H9 (cell line): Measurements from ENCODE around the gene ACVR1B. TPM values are rescaled to one million over a fixed set of nuclear protein-coding genes. Genes with fewer than 3 reads are reported as not detected.

Source experiments
- DNase-seq: peaks from one replicate; pipeline ENCODE4 v3.0.0-alpha.2; 2017
- H2AFZ ChIP-seq: one replicate; pipeline ENCODE4 v1.6.1; 2013; ENCODE audit warnings: mild to moderate bottlenecking, low read length, control low read depth, moderate library complexity
- H2AK5ac ChIP-seq: 2 replicates; pipeline ENCODE4 v1.6.1; 2013; ENCODE audit warnings: low read length, control low read depth, mixed read lengths; ENCODE audit not compliant: insufficient read length
- H2BK120ac ChIP-seq: one replicate; pipeline ENCODE4 v1.6.1; 2013; ENCODE audit warnings: low read depth, mild to moderate bottlenecking, low read length, control low read depth, inconsistent platforms; ENCODE audit not compliant: poor library complexity, severe bottlenecking
- H2BK12ac ChIP-seq: 2 replicates; pipeline ENCODE4 v1.6.1; 2013; ENCODE audit warnings: low read length, control low read depth, mixed read lengths, low read depth; ENCODE audit not compliant: insufficient read length
- H2BK15ac ChIP-seq: 2 replicates; pipeline ENCODE4 v1.6.1; 2013; ENCODE audit warnings: low read depth, low read length, control low read depth
- H2BK20ac ChIP-seq: one replicate; pipeline ENCODE4 v1.6.1; 2013; ENCODE audit warnings: low read depth, mild to moderate bottlenecking, low read length, control low read depth, inconsistent platforms; ENCODE audit not compliant: poor library complexity, severe bottlenecking
- H2BK5ac ChIP-seq: 2 replicates; pipeline ENCODE4 v1.6.1; 2013; ENCODE audit warnings: low read length, control low read depth, mixed read lengths; ENCODE audit not compliant: insufficient read length
- H3K14ac ChIP-seq: 2 replicates; pipeline ENCODE4 v1.6.1; 2013; ENCODE audit warnings: low read length, control low read depth; ENCODE audit not compliant: insufficient read depth
- H3K18ac ChIP-seq: 2 replicates; pipeline ENCODE4 v1.6.1; 2013; ENCODE audit warnings: low read depth, mild to moderate bottlenecking, mixed read lengths, low read length, control low read depth; ENCODE audit not compliant: insufficient read length
- H3K23ac ChIP-seq: 2 replicates; pipeline ENCODE4 v1.6.1; 2013; ENCODE audit warnings: low read length, control low read depth, mixed read lengths, low read depth; ENCODE audit not compliant: insufficient read length
- H3K23me2 ChIP-seq: 2 replicates; pipeline ENCODE4 v1.6.1; 2013; ENCODE audit warnings: low read depth, mild to moderate bottlenecking, mixed read lengths, low read length, control low read depth; ENCODE audit not compliant: insufficient read length, poor library complexity, severe bottlenecking
- H3K27ac ChIP-seq: 2 replicates; pipeline ENCODE4 v1.5.1; 2013; ENCODE audit warnings: low read length, control low read depth, mixed read lengths, low read depth; ENCODE audit not compliant: insufficient read length
- H3K27me3 ChIP-seq: 2 replicates; pipeline ENCODE4 v1.6.1; 2013; ENCODE audit warnings: low read length, control low read depth, inconsistent platforms; ENCODE audit not compliant: insufficient read depth
- H3K4ac ChIP-seq: 2 replicates; pipeline ENCODE4 v1.6.1; 2013; ENCODE audit warnings: low read depth, mild to moderate bottlenecking, control low read depth, inconsistent platforms, low read length, moderate library complexity
- H3K4me1 ChIP-seq: 2 replicates; pipeline ENCODE4 v1.6.1; 2013; ENCODE audit warnings: low read length, control low read depth, inconsistent platforms; ENCODE audit not compliant: insufficient read depth
- H3K4me2 ChIP-seq: 2 replicates; pipeline ENCODE4 v1.6.1; 2013; ENCODE audit warnings: low read length, control low read depth, mixed read lengths; ENCODE audit not compliant: insufficient read length, insufficient read depth
- H3K56ac ChIP-seq: 2 replicates; pipeline ENCODE4 v1.6.1; 2013; ENCODE audit warnings: low read depth, mild to moderate bottlenecking, mixed read lengths, low read length, control low read depth; ENCODE audit not compliant: insufficient read length
- H3K79me1 ChIP-seq: 2 replicates; pipeline ENCODE4 v1.6.1; 2013; ENCODE audit warnings: low read depth, mild to moderate bottlenecking, moderate library complexity, low read length, control low read depth, inconsistent platforms; ENCODE audit not compliant: insufficient read depth, poor library complexity, severe bottlenecking
- H3K79me2 ChIP-seq: 2 replicates; pipeline ENCODE4 v1.6.1; 2013; ENCODE audit warnings: low read length, control low read depth, inconsistent platforms; ENCODE audit not compliant: insufficient read depth
- H3K9ac ChIP-seq: 2 replicates; pipeline ENCODE4 v1.6.1; 2013; ENCODE audit warnings: low read length, control low read depth, mixed read lengths; ENCODE audit not compliant: insufficient read length; ENCODE audit errors: extremely low read depth
- H3K9me3 ChIP-seq: one replicate; pipeline ENCODE4 v1.6.1; 2013; ENCODE audit warnings: low read depth, low read length, inconsistent platforms; ENCODE audit not compliant: control insufficient read depth
- H3T11ph ChIP-seq: one replicate; pipeline ENCODE4 v1.6.1; 2013; ENCODE audit warnings: mild to moderate bottlenecking, low read length, control low read depth, inconsistent platforms
- H4K20me1 ChIP-seq: one replicate; pipeline ENCODE4 v1.6.1; 2013; ENCODE audit not compliant: control insufficient read depth, insufficient read length, insufficient read depth
- H4K5ac ChIP-seq: 2 replicates; pipeline ENCODE4 v1.6.1; 2013; ENCODE audit warnings: low read depth, mild to moderate bottlenecking, mixed read lengths, low read length, control low read depth; ENCODE audit not compliant: insufficient read length
- H4K8ac ChIP-seq: replicated peaks from 2 replicates; pipeline ENCODE4 v1.6.1; 2013; ENCODE audit warnings: low read length, control low read depth, mixed read lengths, low read depth; ENCODE audit not compliant: insufficient read length
- H4K91ac ChIP-seq: 2 replicates; pipeline ENCODE4 v1.6.1; 2013; ENCODE audit warnings: low read depth, mild to moderate bottlenecking, moderate library complexity, mixed read lengths, low read length, control low read depth; ENCODE audit not compliant: insufficient read length
- H3K27ac Mint-ChIP-seq, 3 experiments: 2 replicates in 2 of 3; 3 replicates in 1 of 3; pipeline ENCODE4 v1.8.0; 2020 to 2021; ENCODE audit warnings: mixed read lengths in 3 of 3, mild to moderate bottlenecking in 1 of 3, moderate library complexity in 1 of 3
- H3K27me3 Mint-ChIP-seq: 2 replicates; pipeline ENCODE4 v1.8.0; 2021; ENCODE audit warnings: low read depth, mild to moderate bottlenecking, moderate library complexity, mixed read lengths
- H3K36me3 Mint-ChIP-seq, 3 experiments: 2 replicates in 2 of 3; 3 replicates in 1 of 3; pipeline ENCODE4 v1.8.0; 2020 to 2021; ENCODE audit warnings: low read depth in 3 of 3, mixed read lengths in 3 of 3; ENCODE audit not compliant: insufficient read depth in 1 of 3
- H3K4me1 Mint-ChIP-seq, 2 experiments: 2 replicates each; pipeline ENCODE4 v1.8.0; 2020; ENCODE audit warnings: mixed read lengths in 2 of 2
- H3K4me3 Mint-ChIP-seq, 2 experiments: 2 replicates in 1 of 2; 3 replicates in 1 of 2; pipeline ENCODE4 v1.8.0; 2020 to 2021; ENCODE audit warnings: mild to moderate bottlenecking in 2 of 2, mixed read lengths in 2 of 2, moderate library complexity in 1 of 2
- H3K9me3 Mint-ChIP-seq, 2 experiments: 2 replicates in 1 of 2; 3 replicates in 1 of 2; pipeline ENCODE4 v1.8.0; 2020; ENCODE audit warnings: mild to moderate bottlenecking in 2 of 2, mixed read lengths in 2 of 2, moderate library complexity in 1 of 2
- WGBS: extraction: QIAGEN DNeasy Blood & Tissue Kit; methylation state at CpG from one replicate; pipeline ENCODE4 v1.1.7; 2013; ENCODE audit warnings: missing lambda C conversion rate, low lambda C conversion rate, mixed read lengths; ENCODE audit not compliant: insufficient read length; ENCODE audit errors: extremely low coverage; 5-methylcytosine and 5-hydroxymethylcytosine counted together
- total RNA-seq: library from RNA; stranded (reverse); gene quantifications from 2 replicates; pipeline ENCODE4 v1.2.1, GENCODE V29; 2021
- TF ChIP-seq, protein P1 (sequence below): fragments of 200-600 bp; sonication (generic); conservative IDR thresholded peaks from 3 replicates; pipeline ENCODE4 v1.8.0; 2021; ENCODE audit warnings: antibody characterized with exemption, mild to moderate bottlenecking

Gene ACVR1B
- total RNA-seq, 1 experiment from 2014 or later = 16.3 TPM

- H3K14ac ChIP-seq = no peak overlapping the region
- no peak overlapping the region for H2AFZ ChIP-seq
- no peak overlapping the region for H2BK20ac ChIP-seq
- no peak overlapping the region for H4K91ac ChIP-seq
- DNase-seq = no peak
- no peak overlapping the region for H3K4me2 ChIP-seq
- H2BK12ac ChIP-seq = no peak overlapping the region
- 0 out of 7 replicates have a peak overlapping the region, but pooled peaks of 1 of the 3 experiments have one; percentile 51 for H3K27ac Mint-ChIP-seq
- no peak overlapping the region for H3K27ac ChIP-seq
- no peak overlapping the region for H3K18ac ChIP-seq
- peaks cover 0 to 14% (median 14%) of the 10 kb centered on the region in 3 experiments; a peak in 4 of 7 replicates for H3K36me3 Mint-ChIP-seq
- H3K4me3 Mint-ChIP-seq = peak overlapping the region in 1 of 2 experiments; percentile 26; a peak in 2 of 5 replicates
- no peak overlapping the region for H3K23ac ChIP-seq
- no peak overlapping the region for H3K56ac ChIP-seq
- H2BK120ac ChIP-seq = no peak overlapping the region
- no peak overlapping the region for H3T11ph ChIP-seq
- no peaks in the 10 kb centered on the region for H4K20me1 ChIP-seq
- H3K9me3 Mint-ChIP-seq = no peaks in the 10 kb centered on the region; a peak in 2 of 5 replicates
- no peak overlapping the region for H2BK5ac ChIP-seq
- peaks cover 6% of the 10 kb centered on the region for H3K23me2 ChIP-seq
- TF ChIP-seq, protein P1, sequence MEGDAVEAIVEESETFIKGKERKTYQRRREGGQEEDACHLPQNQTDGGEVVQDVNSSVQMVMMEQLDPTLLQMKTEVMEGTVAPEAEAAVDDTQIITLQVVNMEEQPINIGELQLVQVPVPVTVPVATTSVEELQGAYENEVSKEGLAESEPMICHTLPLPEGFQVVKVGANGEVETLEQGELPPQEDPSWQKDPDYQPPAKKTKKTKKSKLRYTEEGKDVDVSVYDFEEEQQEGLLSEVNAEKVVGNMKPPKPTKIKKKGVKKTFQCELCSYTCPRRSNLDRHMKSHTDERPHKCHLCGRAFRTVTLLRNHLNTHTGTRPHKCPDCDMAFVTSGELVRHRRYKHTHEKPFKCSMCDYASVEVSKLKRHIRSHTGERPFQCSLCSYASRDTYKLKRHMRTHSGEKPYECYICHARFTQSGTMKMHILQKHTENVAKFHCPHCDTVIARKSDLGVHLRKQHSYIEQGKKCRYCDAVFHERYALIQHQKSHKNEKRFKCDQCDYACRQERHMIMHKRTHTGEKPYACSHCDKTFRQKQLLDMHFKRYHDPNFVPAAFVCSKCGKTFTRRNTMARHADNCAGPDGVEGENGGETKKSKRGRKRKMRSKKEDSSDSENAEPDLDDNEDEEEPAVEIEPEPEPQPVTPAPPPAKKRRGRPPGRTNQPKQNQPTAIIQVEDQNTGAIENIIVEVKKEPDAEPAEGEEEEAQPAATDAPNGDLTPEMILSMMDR = no peak
- peaks cover 8% of the 10 kb centered on the region; the same call in 1 of the 2 replicates for H3K27me3 ChIP-seq
- H4K8ac ChIP-seq = no peak overlapping the region
- no CpG with 5 or more reads among the region's 8 CpGs for WGBS
- H3K79me1 ChIP-seq = no peaks in the 10 kb centered on the region
- peaks cover 78% of the 10 kb centered on the region for H3K27me3 Mint-ChIP-seq
- H3K9me3 ChIP-seq = no peaks in the 10 kb centered on the region
- H3K79me2 ChIP-seq = no peaks in the 10 kb centered on the region
- H4K5ac ChIP-seq = no peak overlapping the region
- no peak overlapping the region for H2BK15ac ChIP-seq
- no peak overlapping the region for H3K4ac ChIP-seq
- H3K4me1 Mint-ChIP-seq = peaks cover 30 to 47% of the 10 kb centered on the region in 2 experiments
- H3K9ac ChIP-seq = no peak overlapping the region
- peaks cover 5% of the 10 kb centered on the region; the same call in 1 of the 2 replicates for H3K4me1 ChIP-seq
- no peak overlapping the region for H2AK5ac ChIP-seq
Measured at GRCh38 chr12:52010692-52011601, 59.4 kb downstream of the ACVR1B start.
